B cell (primary cell): ENCODE measurements around the gene NBDY.

Source experiments
- EZH2 ChIP-seq: IDR thresholded peaks from 2 replicates; pipeline ENCODE4 v1.6.1; 2012; ENCODE audit warnings: borderline replicate concordance, low read depth, mild to moderate bottlenecking, moderate library complexity, low read length; ENCODE audit not compliant: insufficient read depth, poor library complexity, severe bottlenecking
- TF ChIP-seq, protein P1 (sequence below): fragments of 200-600 bp; IDR thresholded peaks from one replicate; pipeline ENCODE4 v1.8.0; 2022; ENCODE audit warnings: antibody characterized with exemption, mild to moderate bottlenecking

DNA sequence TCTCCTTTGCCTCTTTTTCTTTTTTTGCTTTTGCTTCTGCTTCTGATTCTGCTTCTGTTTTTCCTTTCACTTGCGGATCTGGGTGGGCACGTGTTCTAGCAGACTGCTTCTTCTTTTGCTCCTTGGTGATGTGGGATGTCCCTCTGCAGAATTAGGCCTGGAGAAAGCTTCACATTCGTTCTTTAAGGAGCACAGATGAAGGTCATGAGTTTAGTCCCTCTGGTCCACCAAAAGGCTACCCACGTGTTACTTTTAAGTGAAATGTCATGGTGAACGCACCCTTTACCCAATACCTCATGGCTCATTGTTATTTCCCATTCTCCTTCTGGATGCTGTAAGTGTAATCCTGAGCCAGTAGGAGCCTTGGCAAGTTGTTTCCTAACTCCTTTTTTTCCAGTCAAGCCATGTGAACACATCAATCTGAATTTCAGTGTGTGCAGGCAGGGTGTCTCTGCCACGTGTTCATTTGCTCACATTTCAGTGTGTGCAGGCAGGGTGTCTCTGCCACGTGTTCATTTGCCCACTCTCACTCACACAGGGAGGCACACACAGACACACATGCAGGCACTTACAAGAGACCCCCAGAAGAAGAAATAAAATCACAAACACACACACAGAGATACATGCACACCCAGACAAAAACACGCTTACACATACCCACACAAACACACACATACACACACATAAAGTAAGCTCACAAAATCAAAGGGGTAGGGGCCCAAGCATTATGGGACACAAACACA lies 36.9 kb downstream of the NBDY start:
- TF ChIP-seq, protein P1, sequence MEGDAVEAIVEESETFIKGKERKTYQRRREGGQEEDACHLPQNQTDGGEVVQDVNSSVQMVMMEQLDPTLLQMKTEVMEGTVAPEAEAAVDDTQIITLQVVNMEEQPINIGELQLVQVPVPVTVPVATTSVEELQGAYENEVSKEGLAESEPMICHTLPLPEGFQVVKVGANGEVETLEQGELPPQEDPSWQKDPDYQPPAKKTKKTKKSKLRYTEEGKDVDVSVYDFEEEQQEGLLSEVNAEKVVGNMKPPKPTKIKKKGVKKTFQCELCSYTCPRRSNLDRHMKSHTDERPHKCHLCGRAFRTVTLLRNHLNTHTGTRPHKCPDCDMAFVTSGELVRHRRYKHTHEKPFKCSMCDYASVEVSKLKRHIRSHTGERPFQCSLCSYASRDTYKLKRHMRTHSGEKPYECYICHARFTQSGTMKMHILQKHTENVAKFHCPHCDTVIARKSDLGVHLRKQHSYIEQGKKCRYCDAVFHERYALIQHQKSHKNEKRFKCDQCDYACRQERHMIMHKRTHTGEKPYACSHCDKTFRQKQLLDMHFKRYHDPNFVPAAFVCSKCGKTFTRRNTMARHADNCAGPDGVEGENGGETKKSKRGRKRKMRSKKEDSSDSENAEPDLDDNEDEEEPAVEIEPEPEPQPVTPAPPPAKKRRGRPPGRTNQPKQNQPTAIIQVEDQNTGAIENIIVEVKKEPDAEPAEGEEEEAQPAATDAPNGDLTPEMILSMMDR, result no peak
- TF ChIP-seq EZH2, result no peak
